CD4-positive, alpha-beta T cell treated with Interleukin-2 at 100 ng/mL for 4 hours (primary cell): ENCODE measurements around the gene INTS13.
"Not testable (repeated sequence)": the region's sequence is repeated elsewhere in the genome, so short reads cannot be mapped to it uniquely, and the experiment has no call there.

Experiments used
- DNase-seq: peaks from one replicate; pipeline ENCODE4 v3.0.0-alpha.2; 2020; ENCODE audit warnings: low spot score

Gene INTS13

GRCh38 chr12:26935636-26936378 is 2.0 kb downstream of the INTS13 start:
- peak; percentile 41 for DNase-seq

GRCh38 chr12:26929590-26929989 is 8.2 kb downstream of the INTS13 start:
- no peak for DNase-seq

DNA sequence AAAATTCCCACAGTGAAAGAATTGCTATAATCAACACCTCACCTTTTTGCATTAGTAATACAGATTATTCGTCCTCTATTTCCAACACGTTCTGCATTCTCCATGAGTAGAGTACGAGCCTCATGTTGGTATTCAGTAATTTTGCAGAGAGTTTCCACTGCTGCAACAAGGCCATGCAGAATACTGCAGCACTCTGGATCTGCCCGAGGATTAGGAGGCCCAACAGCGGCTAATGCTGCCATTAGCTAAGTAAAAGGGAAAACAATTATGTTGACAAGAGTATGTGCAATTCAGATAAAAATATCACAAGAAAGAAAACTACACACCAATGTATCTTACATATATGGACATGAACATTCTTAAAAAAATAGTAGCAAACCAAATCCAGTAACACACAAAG is 9.1 kb downstream of the INTS13 start:
- no peak for DNase-seq

GRCh38 chr12:26921886-26922285 is 15.9 kb downstream of the INTS13 start:
- no peak for DNase-seq

- no peak for DNase-seq
These were observed 18.6 kb downstream of the INTS13 start for GRCh38 chr12:26919216-26919555.

- no peak for DNase-seq
These were observed 19.2 kb downstream of the INTS13 start for GRCh38 chr12:26918321-26919215.

DNA sequence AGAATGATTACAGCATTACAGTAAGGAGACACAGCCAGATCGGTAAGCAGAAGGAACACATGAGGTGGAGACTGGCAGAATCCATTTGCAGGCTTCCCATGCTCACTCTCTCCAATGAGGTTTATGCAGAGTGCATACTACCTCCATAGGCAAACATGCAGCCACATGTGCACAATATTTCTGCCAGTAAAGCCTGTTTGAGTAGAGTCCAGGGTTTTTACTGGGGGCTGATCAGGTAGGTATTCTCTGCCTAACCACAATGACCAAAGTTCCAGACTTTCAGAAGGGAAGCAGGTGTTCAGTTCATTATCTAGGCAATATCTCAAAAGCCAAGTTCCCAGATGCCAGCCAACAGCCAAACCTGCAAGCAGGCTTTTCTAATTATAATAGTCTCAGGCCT is 31.1 kb downstream of the INTS13 start:
- no peak for DNase-seq

DNA sequence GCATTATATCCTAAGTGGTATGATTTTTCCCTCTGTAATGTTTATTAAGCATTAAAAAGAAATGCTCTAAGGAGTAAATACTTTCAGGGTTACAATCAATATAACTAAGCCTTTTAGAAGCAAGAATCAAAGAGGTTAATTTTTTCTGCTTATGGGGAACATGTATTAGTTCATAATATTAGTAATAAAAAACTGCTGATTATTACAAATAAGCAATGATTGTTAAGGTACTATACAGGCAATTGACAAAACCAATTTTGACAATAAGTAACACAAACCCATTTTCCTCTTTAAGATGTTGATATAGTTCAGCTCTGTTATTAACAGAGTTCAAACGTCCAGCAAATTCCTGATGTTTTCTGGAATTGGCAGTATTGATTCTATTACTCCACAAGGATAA is 31.8 kb downstream of the INTS13 start:
- no peak for DNase-seq

DNA sequence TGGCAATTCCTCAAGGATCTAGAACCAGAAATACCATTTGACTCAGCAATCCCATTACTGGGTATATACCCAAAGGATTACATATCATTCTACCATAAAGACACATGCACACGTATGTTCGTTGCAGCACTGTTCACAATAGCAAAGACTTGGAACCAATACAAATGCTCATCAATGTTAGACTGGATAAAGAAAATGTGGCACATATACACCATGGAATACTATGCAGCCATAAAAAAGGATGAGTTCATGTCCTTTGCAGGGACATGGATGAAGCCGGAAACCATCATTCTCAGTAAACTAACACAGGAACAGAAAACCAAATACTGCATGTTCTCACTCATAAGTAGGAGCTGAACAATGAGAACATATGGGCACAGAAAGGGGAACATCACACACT is 34.4 kb downstream of the INTS13 start:
- DNase-seq, result not testable (repeated sequence)

- DNase-seq, result no peak
These were observed 40.9 kb downstream of the INTS13 start for GRCh38 chr12:26896913-26897312.

DNA sequence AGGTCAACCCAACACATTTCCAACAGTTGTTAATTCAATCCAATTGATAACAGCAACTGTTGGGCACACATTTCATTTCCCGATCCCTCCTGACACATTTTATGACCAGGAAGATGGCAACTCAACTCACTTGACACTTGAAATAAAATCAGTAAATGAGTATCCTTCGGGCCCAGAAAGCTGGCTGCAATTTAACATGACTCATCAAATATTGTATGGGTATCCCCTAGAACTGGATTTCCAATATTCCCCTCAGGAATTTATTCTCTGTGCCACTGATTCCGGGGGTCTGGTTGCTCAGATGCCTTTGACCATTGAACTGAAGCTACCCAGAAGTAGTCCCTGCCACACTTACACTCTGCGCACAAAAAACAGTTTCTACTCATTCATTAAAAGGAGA is 42.1 kb downstream of the INTS13 start:
- DNase-seq, result no peak

DNA sequence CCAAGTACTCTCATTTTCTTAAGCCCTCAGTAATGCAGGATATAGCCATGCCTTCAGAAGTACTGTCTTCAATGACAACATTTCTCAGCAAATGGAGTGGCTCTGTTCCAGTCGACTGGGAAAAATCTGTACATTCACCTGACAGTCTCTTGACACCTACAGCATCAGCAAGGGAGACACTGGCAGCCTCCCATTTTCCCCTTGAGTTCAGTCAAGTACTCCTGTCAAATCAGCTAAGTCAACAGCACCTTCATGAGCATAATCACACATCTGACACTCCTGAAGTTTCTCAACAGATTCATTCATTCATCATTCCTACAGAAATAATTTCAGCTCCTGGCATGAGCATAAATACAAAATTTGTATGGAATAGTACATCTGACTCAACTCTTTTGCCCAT is 46.1 kb downstream of the INTS13 start:
- DNase-seq, result no peak

GRCh38 chr12:26890784-26891183 is 47.0 kb downstream of the INTS13 start:
- no peak for DNase-seq

GRCh38 chr12:26884765-26885576 is 52.8 kb downstream of the INTS13 start:
- DNase-seq, result peak; percentile 92

GRCh38 chr12:26880625-26881024 is 57.2 kb downstream of the INTS13 start:
- no peak for DNase-seq

- no peak for DNase-seq
These were observed 59.1 kb downstream of the INTS13 start for GRCh38 chr12:26878661-26879119.

DNA sequence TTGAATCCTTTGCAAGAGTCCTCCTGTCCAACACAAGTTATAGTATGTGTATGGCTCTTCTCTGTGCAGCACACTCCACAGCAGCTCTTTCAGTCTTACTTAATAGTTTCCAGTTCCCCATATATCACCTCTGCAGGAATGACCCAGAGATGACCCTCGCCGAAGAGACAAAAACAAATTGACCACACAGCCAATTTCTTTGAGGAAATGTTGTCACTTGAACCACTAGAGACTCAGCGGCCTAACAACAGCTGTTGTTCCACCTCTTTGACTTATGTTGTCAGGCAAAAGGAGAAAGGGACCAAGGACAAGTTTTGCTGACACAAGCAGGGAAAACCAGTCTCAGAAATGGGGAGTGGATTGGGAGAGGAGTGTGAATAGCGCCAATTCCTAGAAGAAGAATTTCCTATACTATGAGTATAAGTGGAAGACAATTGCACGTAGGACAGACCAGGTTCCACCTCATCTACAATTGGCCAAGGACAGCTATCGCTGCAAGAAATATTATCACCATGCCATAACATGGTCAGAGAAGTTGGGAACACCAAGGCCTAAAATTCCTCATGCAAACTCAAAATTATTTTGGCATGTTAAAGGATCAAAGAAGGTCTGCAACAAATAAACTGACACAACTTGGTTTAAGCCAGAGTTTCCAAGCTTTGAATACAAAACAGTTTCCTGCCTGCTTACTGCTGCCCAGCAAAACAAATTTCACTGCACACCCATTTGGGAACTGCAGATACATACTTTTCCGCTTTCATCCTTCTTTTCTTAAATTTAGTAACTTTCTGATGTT is 63.1 kb downstream of the INTS13 start:
- no peak for DNase-seq

- DNase-seq, result no peak
These were observed 65.2 kb downstream of the INTS13 start for GRCh38 chr12:26872625-26873024.

GRCh38 chr12:26871985-26872384 is 65.8 kb downstream of the INTS13 start:
- no peak for DNase-seq

DNA sequence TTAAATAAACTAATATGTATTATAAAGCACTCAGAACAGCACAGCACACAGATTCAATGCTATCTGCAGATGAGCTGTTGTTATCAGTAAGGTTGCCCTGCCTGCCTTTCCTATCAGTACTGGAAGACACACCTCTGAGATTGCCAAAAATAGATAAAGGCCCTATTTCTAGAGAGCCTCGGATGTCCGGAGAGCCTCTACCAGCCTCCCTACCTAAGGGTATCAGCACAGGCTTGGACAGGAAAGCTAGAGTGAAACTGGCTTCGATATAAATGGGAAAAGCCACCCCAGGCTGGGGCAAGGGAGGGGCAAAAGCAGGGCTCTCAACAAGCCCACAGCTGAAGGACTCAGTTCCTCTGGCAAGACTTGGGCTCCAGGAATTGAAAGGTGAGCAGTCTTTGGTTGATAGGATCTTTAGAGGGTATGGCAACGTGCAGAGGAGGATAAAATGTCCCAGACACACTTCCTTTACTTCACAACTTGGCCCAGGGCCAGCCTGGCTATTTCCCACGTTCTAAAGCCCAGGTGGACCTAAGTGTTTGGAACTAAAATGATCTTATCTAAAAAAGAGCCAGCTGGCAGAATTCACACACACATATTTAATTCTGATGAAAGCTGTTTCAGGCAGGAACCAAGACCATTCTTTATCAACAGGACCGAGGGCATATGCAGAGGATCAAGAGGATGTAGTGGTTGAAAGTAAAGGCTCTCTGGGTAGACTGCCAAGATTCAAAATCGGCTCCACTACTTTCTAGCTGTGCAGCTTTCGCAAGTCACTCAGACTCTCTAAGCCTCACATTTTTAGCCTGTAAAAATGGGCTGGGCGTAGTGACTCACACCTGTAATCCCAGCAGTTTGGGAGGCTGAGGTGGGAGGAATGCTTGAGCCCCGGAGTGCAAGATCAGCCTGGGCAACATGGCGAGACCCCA is 67.0 kb downstream of the INTS13 start:
- no peak for DNase-seq
